ENCODE results near the gene UXS1. TPM values are rescaled to one million over a fixed set of nuclear protein-coding genes. Genes with fewer than 3 reads are reported as not detected.
A peak's percentile ranks its signal among the peaks of the same experiment; 100 is the strongest.

The UXS1 gene
- total RNA-seq, 2 donors from 2014 or later: 28.3 to 49.1 TPM

- ATAC-seq (ENCODE audit: insufficient number of reproducible peaks, low FRiP score, low read depth) (no peak), DNase-seq (ENCODE audit: low spot score) (no peak)
- Histone ChIP-seq H3K4me1 (ENCODE audit: control insufficient read depth in 1 of 2, low read depth in 2 of 2) (peaks cover 0 to 9% of the 10 kb centered on the region in 2 donors), H3K9me3 (no peaks in the 10 kb centered on the region), H3K36me3 (no peaks in the 10 kb centered on the region), H3K27me3 (replicated peaks; ENCODE audit: insufficient read depth) (no peaks in the 10 kb centered on the region), H3K27ac (no peak overlapping the region), H3K4me3 (no peak overlapping the region)
- peak; percentile 93 for TF ChIP-seq CTCF (IDR thresholded peaks at IDR 0.05)
Observed at GRCh38 chr2:106104332-106105062, 89.6 kb downstream of the UXS1 start.

- H3K9me3 ChIP-seq: no peaks in the 10 kb centered on the region
- no peak for DNase-seq (ENCODE audit: low spot score)
- no peaks in the 10 kb centered on the region for H3K36me3 ChIP-seq
- no peak for ATAC-seq (ENCODE audit: insufficient number of reproducible peaks, low FRiP score, low read depth)
- no peak for TF ChIP-seq CTCF (IDR thresholded peaks at IDR 0.05)
- H3K27ac ChIP-seq: no peak overlapping the region
- H3K27me3 ChIP-seq (replicated peaks; ENCODE audit: insufficient read depth): no peaks in the 10 kb centered on the region
- no peak overlapping the region for H3K4me3 ChIP-seq
- H3K4me1 ChIP-seq (ENCODE audit: control insufficient read depth in 1 of 2, low read depth in 2 of 2): no peaks in the 10 kb centered on the region
Observed at GRCh38 chr2:106099691-106100090, 94.4 kb downstream of the UXS1 start.

GRCh38 chr2:106098664-106099063 lies 95.4 kb downstream of the UXS1 start:
- H3K36me3 ChIP-seq: no peaks in the 10 kb centered on the region
- no peaks in the 10 kb centered on the region for H3K27me3 ChIP-seq (replicated peaks; ENCODE audit: insufficient read depth)
- no peak for ATAC-seq (ENCODE audit: insufficient number of reproducible peaks, low FRiP score, low read depth)
- no peak for TF ChIP-seq CTCF (IDR thresholded peaks at IDR 0.05)
- no peaks in the 10 kb centered on the region for H3K4me1 ChIP-seq (ENCODE audit: control insufficient read depth in 1 of 2, low read depth in 2 of 2)
- no peak overlapping the region for H3K27ac ChIP-seq
- H3K9me3 ChIP-seq: no peaks in the 10 kb centered on the region
- no peak for DNase-seq (ENCODE audit: low spot score)
- H3K4me3 ChIP-seq: no peak overlapping the region

- H3K36me3 ChIP-seq: no peaks in the 10 kb centered on the region
- H3K27me3 ChIP-seq (replicated peaks; ENCODE audit: insufficient read depth): no peaks in the 10 kb centered on the region
- no peak overlapping the region for H3K4me3 ChIP-seq
- DNase-seq (ENCODE audit: low spot score): no peak
- no peak for ATAC-seq (ENCODE audit: insufficient number of reproducible peaks, low FRiP score, low read depth)
- no peaks in the 10 kb centered on the region for H3K9me3 ChIP-seq
- no peak for TF ChIP-seq CTCF (IDR thresholded peaks at IDR 0.05)
- H3K4me1 ChIP-seq (ENCODE audit: control insufficient read depth in 1 of 2, low read depth in 2 of 2): no peaks in the 10 kb centered on the region
- H3K27ac ChIP-seq: no peak overlapping the region
Observed at GRCh38 chr2:106098081-106098480, 96.0 kb downstream of the UXS1 start.

GRCh38 chr2:106097038-106098000 lies 96.8 kb downstream of the UXS1 start:
- DNase-seq (ENCODE audit: low spot score) (no peak), ATAC-seq (ENCODE audit: insufficient number of reproducible peaks, low FRiP score, low read depth) (no peak)
- no peaks in the 10 kb centered on the region for H3K9me3 ChIP-seq
- TF ChIP-seq CTCF (IDR thresholded peaks at IDR 0.05): no peak
- H3K27ac ChIP-seq: no peak overlapping the region
- no peak overlapping the region for H3K4me3 ChIP-seq
- no peaks in the 10 kb centered on the region for H3K36me3 ChIP-seq
- no peaks in the 10 kb centered on the region for H3K27me3 ChIP-seq (replicated peaks; ENCODE audit: insufficient read depth)
- no peaks in the 10 kb centered on the region for H3K4me1 ChIP-seq (ENCODE audit: control insufficient read depth in 1 of 2, low read depth in 2 of 2)

All from thoracic aorta (tissue), 2 donors.